ENCODE measurements around the gene CDKN3. TPM values are rescaled to one million over a fixed set of nuclear protein-coding genes. Genes with fewer than 3 reads are reported as not detected.

Gene CDKN3
- total and polyA plus RNA-seq, 9 donors = 22.6 to 36.9 (median 31.1) TPM

- no peak for DNase-seq
- no peaks in the 10 kb centered on the region for H3K27me3 ChIP-seq (ENCODE audit: control insufficient read depth, insufficient read depth, low read length)
- peaks cover 2% of the 10 kb centered on the region for H3K9me3 ChIP-seq (replicated peaks; ENCODE audit: control insufficient read depth, low read depth, low read length)
- peaks cover 16% of the 10 kb centered on the region for H3K4me1 ChIP-seq (ENCODE audit: control insufficient read depth, insufficient read depth, low read length)
- H3K27ac ChIP-seq (ENCODE audit: low read length) = no peak overlapping the region
- H3K36me3 ChIP-seq (ENCODE audit: control insufficient read depth, insufficient read depth, low read length) = no peaks in the 10 kb centered on the region
- H3K4me3 ChIP-seq (ENCODE audit: low read length) = no peak overlapping the region
These were observed 42.7 kb upstream of the CDKN3 start for GRCh38 chr14:54354096-54354495.

- Histone ChIP-seq H3K4me1 (ENCODE audit: control insufficient read depth, insufficient read depth, low read length) (peaks cover 7% of the 10 kb centered on the region), H3K27me3 (ENCODE audit: control insufficient read depth, insufficient read depth, low read length) (no peaks in the 10 kb centered on the region), H3K27ac (ENCODE audit: low read length) (no peak overlapping the region), H3K9me3 (replicated peaks; ENCODE audit: control insufficient read depth, low read depth, low read length) (peaks cover 2% of the 10 kb centered on the region), H3K4me3 (ENCODE audit: low read length) (no peak overlapping the region), H3K36me3 (ENCODE audit: control insufficient read depth, insufficient read depth, low read length) (no peaks in the 10 kb centered on the region)
- no peak for DNase-seq
These were observed 41.7 kb upstream of the CDKN3 start for GRCh38 chr14:54354968-54355641.

- peaks cover 5% of the 10 kb centered on the region for H3K4me1 ChIP-seq (ENCODE audit: control insufficient read depth, insufficient read depth, low read length)
- no peaks in the 10 kb centered on the region for H3K27me3 ChIP-seq (ENCODE audit: control insufficient read depth, insufficient read depth, low read length)
- no peak for DNase-seq
- no peaks in the 10 kb centered on the region for H3K36me3 ChIP-seq (ENCODE audit: control insufficient read depth, insufficient read depth, low read length)
- H3K9me3 ChIP-seq (replicated peaks; ENCODE audit: control insufficient read depth, low read depth, low read length) = peaks cover 2% of the 10 kb centered on the region
- peak overlapping the region; percentile 35 for H3K27ac ChIP-seq (ENCODE audit: low read length)
- no CpG with 5 or more reads among the region's 2 CpGs for WGBS (ENCODE audit: insufficient coverage)
- no peak overlapping the region for H3K4me3 ChIP-seq (ENCODE audit: low read length)
These were observed 41.1 kb upstream of the CDKN3 start for GRCh38 chr14:54355698-54356097.

GRCh38 chr14:54356172-54356571, 40.6 kb upstream of the CDKN3 start:
- DNase-seq = peak; percentile 79
- peaks cover 5% of the 10 kb centered on the region for H3K4me1 ChIP-seq (ENCODE audit: control insufficient read depth, insufficient read depth, low read length)
- peaks cover under 1% of the 10 kb centered on the region for H3K9me3 ChIP-seq (replicated peaks; ENCODE audit: control insufficient read depth, low read depth, low read length)
- no peaks in the 10 kb centered on the region for H3K36me3 ChIP-seq (ENCODE audit: control insufficient read depth, insufficient read depth, low read length)
- peak overlapping the region; percentile 35 for H3K27ac ChIP-seq (ENCODE audit: low read length)
- no peaks in the 10 kb centered on the region for H3K27me3 ChIP-seq (ENCODE audit: control insufficient read depth, insufficient read depth, low read length)
- WGBS (ENCODE audit: insufficient coverage) = 0% methylated on average over 1 of the region's 3 CpGs
- no peak overlapping the region for H3K4me3 ChIP-seq (ENCODE audit: low read length)

- Histone ChIP-seq H3K27ac (ENCODE audit: low read length) (no peak overlapping the region), H3K9me3 (replicated peaks; ENCODE audit: control insufficient read depth, low read depth, low read length) (no peaks in the 10 kb centered on the region), H3K27me3 (ENCODE audit: control insufficient read depth, insufficient read depth, low read length) (no peaks in the 10 kb centered on the region), H3K4me3 (ENCODE audit: low read length) (no peak overlapping the region), H3K36me3 (ENCODE audit: control insufficient read depth, insufficient read depth, low read length) (no peaks in the 10 kb centered on the region), H3K4me1 (ENCODE audit: control insufficient read depth, insufficient read depth, low read length) (peaks cover 15% of the 10 kb centered on the region)
- 100% methylated on average over 1 of the region's 1 CpG for WGBS (ENCODE audit: insufficient coverage)
- DNase-seq = no peak
These were observed 36.1 kb upstream of the CDKN3 start for GRCh38 chr14:54360667-54361066.

- H3K27ac ChIP-seq (ENCODE audit: low read length) = no peak overlapping the region
- H3K36me3 ChIP-seq (ENCODE audit: control insufficient read depth, insufficient read depth, low read length) = no peaks in the 10 kb centered on the region
- no peaks in the 10 kb centered on the region for H3K9me3 ChIP-seq (replicated peaks; ENCODE audit: control insufficient read depth, low read depth, low read length)
- H3K4me3 ChIP-seq (ENCODE audit: low read length) = no peak overlapping the region
- DNase-seq = no peak
- no peaks in the 10 kb centered on the region for H3K27me3 ChIP-seq (ENCODE audit: control insufficient read depth, insufficient read depth, low read length)
- no CpG with 5 or more reads among the region's 5 CpGs for WGBS (ENCODE audit: insufficient coverage)
- H3K4me1 ChIP-seq (ENCODE audit: control insufficient read depth, insufficient read depth, low read length) = peaks cover 19% of the 10 kb centered on the region
These were observed 34.7 kb upstream of the CDKN3 start for GRCh38 chr14:54362089-54362504.

GRCh38 chr14:54362759-54363437, 33.9 kb upstream of the CDKN3 start:
- Histone ChIP-seq H3K27me3 (ENCODE audit: control insufficient read depth, insufficient read depth, low read length) (no peaks in the 10 kb centered on the region), H3K4me1 (ENCODE audit: control insufficient read depth, insufficient read depth, low read length) (peaks cover 20% of the 10 kb centered on the region), H3K36me3 (ENCODE audit: control insufficient read depth, insufficient read depth, low read length) (no peaks in the 10 kb centered on the region), H3K4me3 (ENCODE audit: low read length) (no peak overlapping the region), H3K27ac (ENCODE audit: low read length) (no peak overlapping the region), H3K9me3 (replicated peaks; ENCODE audit: control insufficient read depth, low read depth, low read length) (no peaks in the 10 kb centered on the region)
- WGBS (ENCODE audit: insufficient coverage) = 44% methylated on average over 3 of the region's 5 CpGs
- DNase-seq = no peak

GRCh38 chr14:54364555-54365415, 32.0 kb upstream of the CDKN3 start:
- H3K4me1 ChIP-seq (ENCODE audit: control insufficient read depth, insufficient read depth, low read length) = peaks cover 20% of the 10 kb centered on the region
- H3K36me3 ChIP-seq (ENCODE audit: control insufficient read depth, insufficient read depth, low read length) = no peaks in the 10 kb centered on the region
- WGBS (ENCODE audit: insufficient coverage) = 15% methylated on average over 5 of the region's 9 CpGs
- DNase-seq = peak; percentile 84
- H3K9me3 ChIP-seq (replicated peaks; ENCODE audit: control insufficient read depth, low read depth, low read length) = no peaks in the 10 kb centered on the region
- no peak overlapping the region for H3K4me3 ChIP-seq (ENCODE audit: low read length)
- H3K27ac ChIP-seq (ENCODE audit: low read length) = peak overlapping the region; percentile 73
- no peaks in the 10 kb centered on the region for H3K27me3 ChIP-seq (ENCODE audit: control insufficient read depth, insufficient read depth, low read length)

- H3K36me3 ChIP-seq (ENCODE audit: control insufficient read depth, insufficient read depth, low read length) = no peaks in the 10 kb centered on the region
- no peaks in the 10 kb centered on the region for H3K9me3 ChIP-seq (replicated peaks; ENCODE audit: control insufficient read depth, low read depth, low read length)
- no peaks in the 10 kb centered on the region for H3K27me3 ChIP-seq (ENCODE audit: control insufficient read depth, insufficient read depth, low read length)
- H3K4me1 ChIP-seq (ENCODE audit: control insufficient read depth, insufficient read depth, low read length) = peaks cover 20% of the 10 kb centered on the region
- H3K4me3 ChIP-seq (ENCODE audit: low read length) = no peak overlapping the region
- DNase-seq = peak; percentile 45
- H3K27ac ChIP-seq (ENCODE audit: low read length) = no peak overlapping the region
- 71% methylated on average over 7 of the region's 9 CpGs for WGBS (ENCODE audit: insufficient coverage)
These were observed 29.8 kb upstream of the CDKN3 start for GRCh38 chr14:54366736-54367735.
